GM18909 (cell line): Measurements from ENCODE around the gene MINDY1.

Experiments used
- ATAC-seq: cut with Tn5 transposase; IDR thresholded peaks from one replicate; pipeline ENCODE4 v1.9.1; 2021; ENCODE audit warnings: mild to moderate bottlenecking; ENCODE audit not compliant: unreplicated experiment, poor library complexity

The MINDY1 gene, protein sequence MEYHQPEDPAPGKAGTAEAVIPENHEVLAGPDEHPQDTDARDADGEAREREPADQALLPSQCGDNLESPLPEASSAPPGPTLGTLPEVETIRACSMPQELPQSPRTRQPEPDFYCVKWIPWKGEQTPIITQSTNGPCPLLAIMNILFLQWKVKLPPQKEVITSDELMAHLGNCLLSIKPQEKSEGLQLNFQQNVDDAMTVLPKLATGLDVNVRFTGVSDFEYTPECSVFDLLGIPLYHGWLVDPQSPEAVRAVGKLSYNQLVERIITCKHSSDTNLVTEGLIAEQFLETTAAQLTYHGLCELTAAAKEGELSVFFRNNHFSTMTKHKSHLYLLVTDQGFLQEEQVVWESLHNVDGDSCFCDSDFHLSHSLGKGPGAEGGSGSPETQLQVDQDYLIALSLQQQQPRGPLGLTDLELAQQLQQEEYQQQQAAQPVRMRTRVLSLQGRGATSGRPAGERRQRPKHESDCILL

GRCh38 chr1:151006327-151007052 is at the start of gene MINDY1:
TSS of gene MINDY1 (minus strand) at chr1:151006902. CDS start at chr1:151002617, 4,285 bp downstream.
- ATAC-seq = no peak

- ATAC-seq = no peak
Observed at GRCh38 chr1:151056149-151056548, 49.4 kb upstream of the MINDY1 start.

GRCh38 chr1:151055581-151055980 is 48.9 kb upstream of the MINDY1 start:
- no peak for ATAC-seq

DNA sequence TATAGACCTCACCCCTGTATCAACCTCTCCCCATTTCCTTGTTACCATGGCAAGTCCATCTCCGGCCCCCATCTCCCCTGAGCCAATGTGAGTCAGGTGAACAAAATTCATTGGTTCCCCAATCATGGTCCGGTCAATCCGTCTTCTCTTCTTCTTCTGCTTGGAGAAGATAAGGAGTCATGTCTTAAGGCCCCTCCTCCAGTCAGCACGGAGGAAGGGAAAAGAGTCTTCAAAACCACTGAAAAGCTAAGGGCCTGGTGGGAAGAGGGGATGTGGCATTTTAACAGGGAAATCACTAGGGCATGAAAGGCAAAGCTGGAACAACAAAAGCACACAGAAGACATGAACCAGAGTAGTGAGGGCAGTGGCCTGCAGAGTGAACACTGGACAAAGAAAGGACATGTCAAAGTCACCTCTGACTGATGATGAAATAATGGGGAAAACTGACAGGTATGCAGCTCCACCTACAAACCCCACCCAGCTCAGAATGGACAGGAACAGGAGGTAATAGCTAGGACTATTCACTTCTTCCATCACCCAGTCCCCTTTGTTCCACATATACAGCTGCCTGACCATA is 48.4 kb upstream of the MINDY1 start:
- ATAC-seq = no peak

DNA sequence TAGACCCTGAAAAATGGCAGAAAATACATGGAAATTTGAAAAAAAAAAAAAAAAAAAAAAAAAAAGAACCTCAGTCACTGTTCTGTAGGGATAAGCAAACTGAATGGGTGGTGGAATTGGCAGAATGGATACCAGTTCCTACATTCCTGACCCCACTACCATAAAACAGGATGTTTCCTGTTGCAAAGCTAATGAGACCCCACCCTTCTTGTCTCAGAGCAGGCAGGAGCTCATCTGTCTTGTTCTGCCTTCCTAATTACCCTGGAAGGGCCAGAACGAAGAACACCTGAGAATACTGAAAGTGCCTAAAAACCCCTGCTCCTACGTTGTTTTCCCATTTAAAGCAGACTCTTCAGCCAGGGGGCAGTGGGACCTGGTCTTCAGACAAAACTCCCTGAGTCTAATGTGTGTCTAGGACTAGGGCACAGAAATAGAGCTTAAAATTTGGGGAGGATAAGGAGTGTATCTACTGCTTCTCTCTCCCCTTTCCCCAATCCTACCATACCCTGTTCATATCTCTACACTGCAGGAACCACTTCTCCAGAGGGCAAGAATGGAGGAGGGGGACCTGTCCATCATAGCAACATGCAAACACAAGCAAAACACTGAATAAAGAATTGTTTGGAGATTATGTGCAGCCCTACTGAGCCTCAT is 44.8 kb upstream of the MINDY1 start:
- ATAC-seq = no peak

- ATAC-seq = no peak
Observed at GRCh38 chr1:151050051-151050688, 43.5 kb upstream of the MINDY1 start.

- ATAC-seq = no peak
Observed at GRCh38 chr1:151049458-151049857, 42.8 kb upstream of the MINDY1 start.

DNA sequence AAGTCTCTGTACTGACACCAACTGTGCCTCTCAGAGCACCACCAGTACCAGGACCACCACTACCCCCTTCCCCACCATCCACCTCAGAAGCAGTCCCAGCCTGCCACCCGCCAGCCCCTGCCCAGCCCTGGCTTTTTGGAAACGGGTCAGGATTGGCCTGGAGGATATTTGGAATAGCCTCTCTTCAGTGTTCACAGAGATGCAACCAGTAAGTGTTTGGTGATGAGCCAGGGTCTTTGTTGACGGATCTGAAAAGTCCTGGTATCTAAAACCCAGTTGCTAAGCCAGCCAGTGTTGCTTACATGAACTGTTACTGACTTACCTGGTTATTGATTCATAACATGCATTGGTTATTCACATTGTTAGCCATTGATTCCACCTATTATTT is 41.9 kb upstream of the MINDY1 start:
- ATAC-seq = no peak

- ATAC-seq = peak; percentile 59
Observed at GRCh38 chr1:151047925-151048644, 41.4 kb upstream of the MINDY1 start.

GRCh38 chr1:151047591-151047924 is 40.9 kb upstream of the MINDY1 start, which contains the start of gene C1orf56:
TSS of gene C1orf56 (plus strand) at chr1:151047751. CDS start at chr1:151047848, 97 bp downstream.
- ATAC-seq = peak; percentile 55

DNA sequence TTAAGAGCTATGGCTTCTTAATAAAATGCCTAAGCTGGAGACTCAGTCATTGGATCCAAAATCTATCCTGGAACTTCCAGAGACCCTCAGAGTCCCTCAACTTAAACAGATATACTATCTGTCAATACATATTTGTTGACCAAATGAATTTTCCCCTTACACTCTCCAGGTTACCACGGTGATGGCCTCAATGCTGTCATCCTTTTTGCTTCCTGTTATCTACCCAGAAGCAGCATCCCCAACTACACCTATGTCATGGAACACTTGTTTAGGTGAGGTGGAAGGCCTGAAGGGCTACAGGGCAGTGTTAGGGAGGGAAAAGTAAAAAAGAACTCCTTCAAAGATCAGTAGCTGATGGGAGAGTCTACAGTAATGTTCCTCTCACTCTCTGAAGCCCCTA is 36.5 kb upstream of the MINDY1 start:
- no peak for ATAC-seq

DNA sequence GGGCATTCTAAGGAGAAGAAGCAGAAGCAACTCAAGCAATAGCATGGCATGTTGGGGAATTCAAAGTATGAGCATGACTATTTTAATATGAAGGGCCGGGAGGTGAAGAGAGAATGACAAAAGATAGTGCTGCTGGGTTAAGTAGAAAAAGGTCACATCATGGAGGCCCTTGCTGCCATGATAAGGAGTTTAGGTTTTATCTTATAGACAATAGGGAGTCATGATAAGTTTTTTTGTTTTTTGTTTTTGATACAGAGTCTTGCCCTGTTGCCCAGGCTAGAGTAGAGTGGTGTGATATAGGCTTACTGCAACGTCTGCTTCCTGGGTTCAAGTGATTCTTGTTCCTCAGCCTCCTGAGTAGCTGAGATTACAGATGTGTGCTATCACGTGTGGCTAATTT is 32.8 kb upstream of the MINDY1 start:
- ATAC-seq = no peak

GRCh38 chr1:151037032-151037431 is 30.3 kb upstream of the MINDY1 start:
- no peak for ATAC-seq

DNA sequence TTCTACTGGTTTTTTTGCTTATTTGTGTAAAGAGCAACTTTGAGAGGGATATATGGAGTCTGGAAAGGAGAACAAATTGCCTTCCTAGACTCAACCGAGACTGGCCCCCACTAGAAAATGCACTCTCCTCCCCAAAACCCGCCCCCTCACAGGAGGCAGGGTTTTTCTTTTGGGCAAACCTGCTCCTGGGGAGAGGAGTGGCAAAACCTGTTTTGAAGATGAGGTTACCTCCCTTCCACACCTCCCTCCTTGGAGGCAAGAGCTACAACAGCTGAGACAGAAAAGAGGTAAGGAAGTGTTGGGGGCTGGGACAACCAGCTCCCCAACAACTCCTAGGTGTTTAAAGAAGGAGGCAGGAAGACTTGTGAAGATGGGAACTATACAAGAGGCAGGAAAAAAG is 29.7 kb upstream of the MINDY1 start, which contains the start of gene BNIPL:
BNIPL (plus strand) TSS at position 231 of the 400 bp plus-strand sequence; CDS start at position 371, 140 bp downstream.
- ATAC-seq = no peak

- no peak for ATAC-seq
Observed at GRCh38 chr1:151035167-151035566, 28.5 kb upstream of the MINDY1 start.

- no peak for ATAC-seq
Observed at GRCh38 chr1:151032164-151032563, 25.5 kb upstream of the MINDY1 start.

DNA sequence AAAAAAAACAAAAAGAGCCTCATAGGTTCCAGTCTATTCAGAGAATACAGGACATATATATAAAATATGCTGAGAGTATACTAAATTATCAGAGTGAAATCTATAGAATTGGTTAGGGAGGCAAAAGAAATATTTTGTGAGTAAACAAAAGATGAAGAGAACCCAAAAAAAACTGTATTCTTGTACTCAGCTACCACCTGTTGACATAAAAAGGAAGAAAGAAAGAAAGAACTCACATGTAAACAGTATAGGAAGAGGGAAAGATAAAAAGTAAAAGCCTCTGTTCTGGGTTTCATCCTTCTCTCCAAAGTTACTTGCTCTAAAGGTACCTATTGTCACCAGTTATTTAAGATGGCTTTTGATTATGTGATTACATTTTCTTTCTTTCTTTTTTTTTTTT is 19.8 kb upstream of the MINDY1 start:
- ATAC-seq = no peak

- ATAC-seq = no peak
Observed at GRCh38 chr1:151024540-151025146, 17.9 kb upstream of the MINDY1 start.

- no peak for ATAC-seq
Observed at GRCh38 chr1:151013518-151013917, 6.8 kb upstream of the MINDY1 start.
